HepG2 (cell line): ENCODE results near the gene SMTNL1. TPM values are rescaled to one million over a fixed set of nuclear protein-coding genes. Genes with fewer than 3 reads are reported as not detected.

Experiments used
- BRD4 ChIP-seq: sonication (generic); formaldehyde crosslinking; IDR thresholded peaks from 2 replicates; pipeline ENCODE4 v1.4.0; 2020; ENCODE audit warnings: missing genetic modification reagents
- CCDC6 ChIP-seq: sonication (generic); formaldehyde crosslinking; IDR thresholded peaks from 2 replicates; pipeline ENCODE4 v1.8.1; 2022; ENCODE audit warnings: mild to moderate bottlenecking, missing genetic modification reagents, moderate library complexity
- CENPT ChIP-seq: sonication (generic); formaldehyde crosslinking; IDR thresholded peaks from 2 replicates; pipeline ENCODE4 v1.8.0; 2022; ENCODE audit warnings: low read depth, mild to moderate bottlenecking, moderate library complexity, missing genetic modification reagents
- CREBL2 ChIP-seq: sonication (generic); formaldehyde crosslinking; IDR thresholded peaks from 2 replicates; pipeline ENCODE4 v1.8.1; 2023; ENCODE audit warnings: missing genetic modification reagents, mild to moderate bottlenecking, borderline replicate concordance
- ETV6 ChIP-seq: sonication (generic); formaldehyde crosslinking; conservative IDR thresholded peaks from 2 replicates; pipeline ENCODE4 v1.4.0; 2020; ENCODE audit warnings: missing genetic modification reagents
- FIP1L1 ChIP-seq: fragments of 200-400 bp; formaldehyde crosslinking; IDR thresholded peaks from 2 replicates; pipeline ENCODE4 v1.6.1; 2018; ENCODE audit warnings: low read depth, mild to moderate bottlenecking, low read length, moderate library complexity, borderline replicate concordance; ENCODE audit not compliant: insufficient read depth
- JDP2 ChIP-seq: sonication (generic); formaldehyde crosslinking; IDR thresholded peaks from 2 replicates; pipeline ENCODE4 v1.8.1; 2022; ENCODE audit warnings: missing genetic modification reagents, borderline replicate concordance
- KLF15 ChIP-seq: sonication (generic); formaldehyde crosslinking; IDR thresholded peaks from 2 replicates; pipeline ENCODE4 v1.8.1; 2023; ENCODE audit warnings: borderline replicate concordance, mild to moderate bottlenecking, inconsistent platforms, missing genetic modification reagents, mixed read lengths
- MED1 ChIP-seq: sonication (generic); formaldehyde crosslinking; IDR thresholded peaks from 2 replicates; pipeline ENCODE4 v1.4.0; 2020; ENCODE audit warnings: missing genetic modification reagents
- SIN3A ChIP-seq: IDR thresholded peaks from 2 replicates; pipeline ENCODE4 v1.6.1; 2011; ENCODE audit warnings: low read depth, mild to moderate bottlenecking, control low read depth, low read length, borderline replicate concordance
- SOX6 ChIP-seq, 2 experiments: fragments of 450-650 bp in 1 of 2; sonication (generic) in 1 of 2; formaldehyde crosslinking in 1 of 2; IDR thresholded peaks; 2 replicates each; pipeline versions ENCODE4 v1.4.0 to v1.6.1; 2017 to 2020; ENCODE audit warnings: antibody characterized with exemption in 1 of 2, mild to moderate bottlenecking in 1 of 2, missing genetic modification reagents in 1 of 2
- SP1 ChIP-seq, 2 experiments: fragments of 450-650 bp in 1 of 2; sonication (generic) in 1 of 2; formaldehyde crosslinking in 1 of 2; IDR thresholded peaks; 2 replicates each; pipeline versions ENCODE4 v1.4.0 to v1.6.1; 2016 to 2020; ENCODE audit warnings: missing genetic modification reagents in 1 of 2
- YY1 ChIP-seq: IDR thresholded peaks from 2 replicates; pipeline ENCODE4 v1.6.1; 2011; ENCODE audit warnings: low read length, low read depth, moderate library complexity, mild to moderate bottlenecking; ENCODE audit not compliant: insufficient read depth, insufficient replicate concordance
- ZBED4 ChIP-seq: sonication (generic); formaldehyde crosslinking; IDR thresholded peaks from 2 replicates; pipeline ENCODE4 v1.4.0; 2020; ENCODE audit warnings: missing genetic modification reagents, borderline replicate concordance
- ZFX ChIP-seq: sonication (generic); formaldehyde crosslinking; IDR thresholded peaks from 2 replicates; pipeline ENCODE4 v1.4.0; 2020; ENCODE audit warnings: mild to moderate bottlenecking, low read depth, missing genetic modification reagents, moderate library complexity
- ZKSCAN1 ChIP-seq: fragments of 150-350 bp; IDR thresholded peaks from 2 replicates; pipeline ENCODE4 v1.6.1; 2014; ENCODE audit warnings: low read length
- ZNF180 ChIP-seq: sonication (generic); formaldehyde crosslinking; IDR thresholded peaks from 2 replicates; pipeline ENCODE4 v1.4.0; 2020; ENCODE audit warnings: low read depth, missing genetic modification reagents, borderline replicate concordance
- ZNF20 ChIP-seq: sonication (generic); formaldehyde crosslinking; IDR thresholded peaks from 2 replicates; pipeline ENCODE4 v1.4.0; 2020; ENCODE audit warnings: mild to moderate bottlenecking, moderate library complexity, missing genetic modification reagents
- ZNF446 ChIP-seq: sonication (generic); formaldehyde crosslinking; IDR thresholded peaks from 2 replicates; pipeline ENCODE4 v1.5.0; 2020; ENCODE audit warnings: mild to moderate bottlenecking, missing genetic modification reagents
- ZNF552 ChIP-seq: sonication (generic); formaldehyde crosslinking; IDR thresholded peaks from 2 replicates; pipeline ENCODE4 v1.9.0; 2022; ENCODE audit warnings: missing genetic modification reagents, mild to moderate bottlenecking, borderline replicate concordance
- ZNF562 ChIP-seq: sonication (generic); formaldehyde crosslinking; IDR thresholded peaks from 2 replicates; pipeline ENCODE4 v1.8.0; 2022; ENCODE audit warnings: missing genetic modification reagents, borderline replicate concordance
- ZNF572 ChIP-seq: sonication (generic); formaldehyde crosslinking; IDR thresholded peaks from 2 replicates; pipeline ENCODE4 v1.5.1; 2020; ENCODE audit warnings: mild to moderate bottlenecking, missing genetic modification reagents
- ZNF776 ChIP-seq: sonication (generic); formaldehyde crosslinking; IDR thresholded peaks from 2 replicates; pipeline ENCODE4 v1.4.0; 2020; ENCODE audit warnings: mild to moderate bottlenecking, missing genetic modification reagents
- polyA plus RNA-seq, 8 experiments: library from polyadenylated mRNA; depleted of rRNA in 3 of 8; stranded (reverse) in 7 of 8; unstranded in 1 of 8; fragments of >200 nt; fragmentation: Illumina TruSeq in 4 of 8; extraction: Trizol in 4 of 8; gene quantifications; 2 replicates each; pipeline versions ENCODE4 v1.2.1 to v1.2.3, GENCODE V29; 2011 to 2016; ENCODE audit warnings: low read depth in 4 of 8, missing spikeins in 1 of 8, mixed read lengths in 1 of 8; ENCODE audit not compliant: insufficient read depth in 1 of 8
- total RNA-seq, 5 experiments: library from RNA; depleted of rRNA; stranded (reverse); fragments of >200 nt; fragmentation: Illumina TruSeq; extraction: Trizol; gene quantifications; 2 replicates each; pipeline ENCODE4 v1.2.3, GENCODE V29; 2016; ENCODE audit warnings: low read depth in 1 of 5
- TF ChIP-seq, protein P1 (sequence below): sonication (generic); formaldehyde crosslinking; IDR thresholded peaks from 2 replicates; pipeline ENCODE4 v1.4.0; 2020; ENCODE audit warnings: mild to moderate bottlenecking, missing genetic modification reagents

SMTNL1 gene
- total and polyA plus RNA-seq, 2 of the 13 experiments (the other 11 are each of a cell fraction or from before 2014, with no cell fraction given): 0.04 TPM; not detected in 1

DNA sequence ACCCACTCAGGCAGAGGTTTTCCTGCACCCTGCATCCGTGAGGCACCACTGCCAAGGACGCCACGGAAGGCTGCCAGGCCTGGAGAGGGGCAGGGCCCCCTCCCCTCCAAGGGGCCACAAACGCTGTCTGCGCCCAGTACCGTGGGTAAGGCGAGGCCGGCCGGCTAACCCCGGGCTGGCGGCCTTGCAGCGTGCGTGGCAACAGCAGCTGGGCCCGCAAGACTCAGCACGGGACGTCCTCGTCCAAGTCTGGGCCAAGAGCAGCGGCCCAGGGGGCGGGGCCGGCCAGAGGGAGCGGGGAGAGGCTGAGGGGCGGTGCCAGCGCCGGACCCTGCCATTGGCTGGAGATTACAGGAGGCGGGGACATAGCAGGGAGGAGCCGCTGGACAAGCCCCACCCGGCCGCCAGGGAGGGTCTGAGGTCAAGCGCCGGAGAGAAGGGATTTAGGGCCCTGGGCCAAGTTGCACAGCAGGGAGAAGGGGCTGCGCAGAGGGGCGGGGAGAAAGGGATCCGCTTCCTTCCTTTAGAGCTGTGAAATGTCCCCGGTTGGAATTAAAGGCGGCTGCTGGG is 37.9 kb upstream of the SMTNL1 start (continued):
- no peak for TF ChIP-seq SP1 (IDR thresholded peaks at IDR 0.05)
- peak; percentile 83 for TF ChIP-seq SP1 (CRISPR knock-in tag; IDR thresholded peaks at IDR 0.05)
- no peak for TF ChIP-seq ZNF776 (CRISPR knock-in tag)
- no peak for TF ChIP-seq BRD4 (CRISPR knock-in tag)
- no peak for TF ChIP-seq ZKSCAN1
- TF ChIP-seq ZNF180: no peak
- no peak for TF ChIP-seq CENPT
- TF ChIP-seq ETV6 (CRISPR knock-in tag): no peak
- TF ChIP-seq CREBL2 (CRISPR knock-in tag): no peak
- TF ChIP-seq ZBED4: peak; percentile 31; the same call in 1 of the 2 replicates
- no peak for TF ChIP-seq ZNF446 (CRISPR knock-in tag)
- no peak for TF ChIP-seq ZNF562 (CRISPR knock-in tag)
- no peak for TF ChIP-seq SIN3A
- 0 out of 2 replicates have a peak, but pooled peaks have one; percentile 51 for TF ChIP-seq CCDC6 (CRISPR knock-in tag)
- no peak for TF ChIP-seq ZNF20
- TF ChIP-seq SOX6 (IDR thresholded peaks at IDR 0.05): no peak
- TF ChIP-seq SOX6 (CRISPR knock-in tag; IDR thresholded peaks at IDR 0.05): peak; percentile 47; the same call in 1 of the 2 replicates
- TF ChIP-seq YY1: no peak
- TF ChIP-seq ZFX: peak; percentile 69
- TF ChIP-seq ZNF572 (CRISPR knock-in tag): no peak
- no peak for TF ChIP-seq JDP2
- no peak for TF ChIP-seq ZNF552 (CRISPR knock-in tag)
- TF ChIP-seq MED1 (CRISPR knock-in tag): 0 out of 2 replicates have a peak, but pooled peaks have one; percentile 38
- TF ChIP-seq FIP1L1: no peak
- TF ChIP-seq KLF15: peak; percentile 80; the same call in 1 of the 2 replicates
- TF ChIP-seq, protein P1, sequence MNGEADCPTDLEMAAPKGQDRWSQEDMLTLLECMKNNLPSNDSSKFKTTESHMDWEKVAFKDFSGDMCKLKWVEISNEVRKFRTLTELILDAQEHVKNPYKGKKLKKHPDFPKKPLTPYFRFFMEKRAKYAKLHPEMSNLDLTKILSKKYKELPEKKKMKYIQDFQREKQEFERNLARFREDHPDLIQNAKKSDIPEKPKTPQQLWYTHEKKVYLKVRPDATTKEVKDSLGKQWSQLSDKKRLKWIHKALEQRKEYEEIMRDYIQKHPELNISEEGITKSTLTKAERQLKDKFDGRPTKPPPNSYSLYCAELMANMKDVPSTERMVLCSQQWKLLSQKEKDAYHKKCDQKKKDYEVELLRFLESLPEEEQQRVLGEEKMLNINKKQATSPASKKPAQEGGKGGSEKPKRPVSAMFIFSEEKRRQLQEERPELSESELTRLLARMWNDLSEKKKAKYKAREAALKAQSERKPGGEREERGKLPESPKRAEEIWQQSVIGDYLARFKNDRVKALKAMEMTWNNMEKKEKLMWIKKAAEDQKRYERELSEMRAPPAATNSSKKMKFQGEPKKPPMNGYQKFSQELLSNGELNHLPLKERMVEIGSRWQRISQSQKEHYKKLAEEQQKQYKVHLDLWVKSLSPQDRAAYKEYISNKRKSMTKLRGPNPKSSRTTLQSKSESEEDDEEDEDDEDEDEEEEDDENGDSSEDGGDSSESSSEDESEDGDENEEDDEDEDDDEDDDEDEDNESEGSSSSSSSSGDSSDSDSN (CRISPR knock-in tag): no peak; the same call in 1 of the 2 replicates
